Neuronal stem cell (in vitro differentiated cells): ENCODE data around the gene MYO1C.
"Not testable (repeated sequence)": the region's sequence is repeated elsewhere in the genome, so short reads cannot be mapped to it uniquely, and the experiment has no call there.

Experiments used
- DNase-seq: peaks from one replicate; pipeline ENCODE4 v3.0.0-alpha.2; 2013; ENCODE audit warnings: low spot score
- H2AFZ ChIP-seq: one replicate; pipeline ENCODE4 v1.6.1; 2013; ENCODE audit warnings: mild to moderate bottlenecking, low read length, inconsistent platforms
- H2AK5ac ChIP-seq: 2 replicates; pipeline ENCODE4 v1.6.1; 2013; ENCODE audit warnings: low read depth, mild to moderate bottlenecking, inconsistent platforms, low read length, moderate library complexity, mixed read lengths
- H2BK120ac ChIP-seq: 2 replicates; pipeline ENCODE4 v1.6.1; 2013; ENCODE audit warnings: low read depth, mild to moderate bottlenecking, inconsistent platforms, low read length, moderate library complexity, mixed read lengths
- H2BK12ac ChIP-seq: one replicate; pipeline ENCODE4 v1.6.1; 2013; ENCODE audit warnings: low read length, inconsistent platforms
- H2BK15ac ChIP-seq: 2 replicates; pipeline ENCODE4 v1.6.1; 2013; ENCODE audit warnings: mild to moderate bottlenecking, low read length, inconsistent platforms, mixed read lengths
- H2BK5ac ChIP-seq: one replicate; pipeline ENCODE4 v1.6.1; 2013; ENCODE audit warnings: inconsistent platforms, mild to moderate bottlenecking, low read length, moderate library complexity
- H3K14ac ChIP-seq: one replicate; pipeline ENCODE4 v1.6.1; 2013; ENCODE audit warnings: low read length, inconsistent platforms
- H3K18ac ChIP-seq: 2 replicates; pipeline ENCODE4 v1.6.1; 2013; ENCODE audit warnings: low read length, inconsistent platforms
- H3K23ac ChIP-seq: 2 replicates; pipeline ENCODE4 v1.6.1; 2013; ENCODE audit warnings: low read depth, mild to moderate bottlenecking, mixed read lengths, low read length, inconsistent platforms; ENCODE audit not compliant: poor library complexity
- H3K27ac ChIP-seq: replicated peaks from 3 replicates; pipeline ENCODE4 v1.5.1; 2013; ENCODE audit warnings: low read length, inconsistent platforms
- H3K27me3 ChIP-seq, 3 experiments: 2 replicates each; pipeline ENCODE4 v1.6.1; 2013; ENCODE audit warnings: low read length in 3 of 3, mild to moderate bottlenecking in 2 of 3, inconsistent platforms in 1 of 3, low read depth in 1 of 3, mixed read lengths in 1 of 3, moderate library complexity in 1 of 3; ENCODE audit not compliant: control insufficient read depth in 3 of 3, insufficient read depth in 3 of 3
- H3K36me3 ChIP-seq, 2 donors: replicated peaks in 1 of 2; 2 replicates each; pipeline ENCODE4 v1.6.1; 2013; ENCODE audit warnings: low read length in 2 of 2; ENCODE audit not compliant: control insufficient read depth in 2 of 2, insufficient read depth in 2 of 2
- H3K4ac ChIP-seq: 2 replicates; pipeline ENCODE4 v1.6.1; 2013; ENCODE audit warnings: inconsistent platforms, mild to moderate bottlenecking, low read length, moderate library complexity
- H3K4me1 ChIP-seq, 2 donors: 1 replicate in 1 of 2; 2 replicates in 1 of 2; pipeline ENCODE4 v1.6.1; 2013; ENCODE audit warnings: low read length in 2 of 2, low read depth in 1 of 2; ENCODE audit not compliant: control insufficient read depth in 2 of 2, insufficient read depth in 1 of 2
- H3K4me2 ChIP-seq: one replicate; pipeline ENCODE4 v1.6.1; 2013; ENCODE audit warnings: mild to moderate bottlenecking, low read length, inconsistent platforms; ENCODE audit not compliant: insufficient read depth, poor library complexity, severe bottlenecking
- H3K4me3 ChIP-seq, 2 donors: 2 replicates each; pipeline ENCODE4 v1.5.1; 2013; ENCODE audit warnings: low read length in 2 of 2, mild to moderate bottlenecking in 2 of 2, inconsistent platforms in 1 of 2, moderate library complexity in 1 of 2
- H3K79me1 ChIP-seq: one replicate; pipeline ENCODE4 v1.6.1; 2013; ENCODE audit warnings: low read depth, mild to moderate bottlenecking, inconsistent platforms, low read length, moderate library complexity
- H3K9ac ChIP-seq: one replicate; pipeline ENCODE4 v1.6.1; 2013; ENCODE audit warnings: mild to moderate bottlenecking, low read depth, low read length, inconsistent platforms; ENCODE audit not compliant: poor library complexity
- H3K9me3 ChIP-seq, 2 donors: replicated peaks in 1 of 2; 2 replicates each; pipeline versions ENCODE3 to v1.6.1; 2013; ENCODE audit warnings: low read length in 2 of 2, mild to moderate bottlenecking in 2 of 2, inconsistent platforms in 1 of 2, low read depth in 1 of 2, mixed read lengths in 1 of 2, moderate library complexity in 1 of 2; ENCODE audit not compliant: control insufficient read depth in 2 of 2, insufficient read depth in 1 of 2
- H4K8ac ChIP-seq: one replicate; pipeline ENCODE4 v1.6.1; 2013; ENCODE audit warnings: low read depth, mild to moderate bottlenecking, inconsistent platforms, low read length, moderate library complexity
- H4K91ac ChIP-seq: one replicate; pipeline ENCODE4 v1.6.1; 2013; ENCODE audit warnings: low read length, low read depth, mild to moderate bottlenecking, inconsistent platforms; ENCODE audit not compliant: poor library complexity
- WGBS, 2 donors: extraction: QIAGEN DNeasy Blood & Tissue Kit; methylation state at CpG; one replicate each; pipeline ENCODE4 v1.1.7; 2013; ENCODE audit warnings: missing lambda C conversion rate in 2 of 2, mixed read lengths in 1 of 2; ENCODE audit not compliant: insufficient read length in 2 of 2, insufficient replicate concordance in 1 of 2; ENCODE audit errors: extremely low coverage in 2 of 2; 5-methylcytosine and 5-hydroxymethylcytosine counted together

MYO1C gene

GRCh38 chr17:1533661-1534325 lies 41.3 kb upstream of the MYO1C start:
- Histone ChIP-seq H3K14ac (no peak overlapping the region), H3K4me2 (no peak overlapping the region), H2BK12ac (no peak overlapping the region), H2BK15ac (no peak overlapping the region), H2BK5ac (no peak overlapping the region), H3K9me3 (no peaks in the 10 kb centered on the region), H3K23ac (no peak overlapping the region), H2AFZ (no peak overlapping the region), H2AK5ac (no peak overlapping the region), H3K27ac (no peak overlapping the region), H3K79me1 (peaks cover 2% of the 10 kb centered on the region), H3K4me1 (no peaks in the 10 kb centered on the region), H3K4me3 (no peak overlapping the region), H4K8ac (peak overlapping the region; percentile 21), H3K18ac (no peak overlapping the region), H3K36me3 (peaks cover 38 to 83% of the 10 kb centered on the region in 2 donors), H3K27me3 (no peaks in the 10 kb centered on the region), H3K9ac (no peak overlapping the region), H3K4ac (no peak overlapping the region), H4K91ac (no peak overlapping the region), H2BK120ac (no peak overlapping the region)
- WGBS, 2 donors, result no CpG with 5 or more reads among the region's 24 CpGs
- no peak for DNase-seq

- Histone ChIP-seq H3K36me3 (peaks cover 34 to 82% of the 10 kb centered on the region in 2 donors), H3K18ac (no peak overlapping the region), H4K8ac (no peak overlapping the region), H2AFZ (no peak overlapping the region), H3K27me3 (no peaks in the 10 kb centered on the region), H3K23ac (no peak overlapping the region), H2BK12ac (no peak overlapping the region), H3K79me1 (peaks cover 2% of the 10 kb centered on the region), H2BK120ac (no peak overlapping the region), H3K27ac (no peak overlapping the region), H2BK5ac (no peak overlapping the region), H3K14ac (no peak overlapping the region), H3K9ac (no peak overlapping the region), H4K91ac (no peak overlapping the region), H3K4me2 (no peak overlapping the region), H3K4ac (no peak overlapping the region), H3K4me3 (no peak overlapping the region), H2AK5ac (no peak overlapping the region), H2BK15ac (no peak overlapping the region), H3K4me1 (no peaks in the 10 kb centered on the region), H3K9me3 (no peaks in the 10 kb centered on the region)
- WGBS, 2 donors, result no CpG with 5 or more reads among the region's 10 CpGs
- DNase-seq, result no peak
These were observed 40.5 kb upstream of the MYO1C start for GRCh38 chr17:1532836-1533602.

GRCh38 chr17:1529863-1530262 lies 37.4 kb upstream of the MYO1C start:
- Histone ChIP-seq H3K36me3 (peaks cover 29 to 83% of the 10 kb centered on the region in 2 donors), H3K4me3 (no peak overlapping the region), H2AFZ (no peak overlapping the region), H2BK12ac (no peak overlapping the region), H3K27ac (no peak overlapping the region), H3K18ac (no peak overlapping the region), H2AK5ac (no peak overlapping the region), H3K79me1 (peaks cover 2% of the 10 kb centered on the region), H3K14ac (no peak overlapping the region), H4K91ac (no peak overlapping the region), H3K27me3 (no peaks in the 10 kb centered on the region), H3K4ac (no peak overlapping the region), H2BK15ac (no peak overlapping the region), H2BK120ac (no peak overlapping the region), H4K8ac (no peak overlapping the region), H2BK5ac (no peak overlapping the region), H3K23ac (no peak overlapping the region), H3K4me2 (no peak overlapping the region), H3K9ac (no peak overlapping the region), H3K9me3 (no peaks in the 10 kb centered on the region), H3K4me1 (no peaks in the 10 kb centered on the region)
- no CpG with 5 or more reads among the region's 2 CpGs for WGBS, 2 donors
- DNase-seq, result no peak

GRCh38 chr17:1526876-1527275 lies 34.4 kb upstream of the MYO1C start:
- not testable (repeated sequence) for DNase-seq, H3K4me2 ChIP-seq, H2AK5ac ChIP-seq, H2BK12ac ChIP-seq, H3K23ac ChIP-seq, H4K91ac ChIP-seq, H3K9ac ChIP-seq, H2AFZ ChIP-seq, H2BK5ac ChIP-seq, H3K4ac ChIP-seq, H3K27me3 ChIP-seq, H2BK15ac ChIP-seq, H3K4me3 ChIP-seq, H3K4me1 ChIP-seq, H3K79me1 ChIP-seq, H3K9me3 ChIP-seq, H3K27ac ChIP-seq, H4K8ac ChIP-seq, H3K18ac ChIP-seq, H2BK120ac ChIP-seq, H3K14ac ChIP-seq
- WGBS, 2 donors, result no CpG with 5 or more reads among the region's 4 CpGs
- peaks cover 12 to 70% of the 10 kb centered on the region in 2 donors for H3K36me3 ChIP-seq
